ENCODE measurements around the gene TMEM151B. TPM values are rescaled to one million over a fixed set of nuclear protein-coding genes. Genes with fewer than 3 reads are reported as not detected.

Gene TMEM151B
- total RNA-seq, 1 experiment from 2014 or later: 0.04 TPM

DNA sequence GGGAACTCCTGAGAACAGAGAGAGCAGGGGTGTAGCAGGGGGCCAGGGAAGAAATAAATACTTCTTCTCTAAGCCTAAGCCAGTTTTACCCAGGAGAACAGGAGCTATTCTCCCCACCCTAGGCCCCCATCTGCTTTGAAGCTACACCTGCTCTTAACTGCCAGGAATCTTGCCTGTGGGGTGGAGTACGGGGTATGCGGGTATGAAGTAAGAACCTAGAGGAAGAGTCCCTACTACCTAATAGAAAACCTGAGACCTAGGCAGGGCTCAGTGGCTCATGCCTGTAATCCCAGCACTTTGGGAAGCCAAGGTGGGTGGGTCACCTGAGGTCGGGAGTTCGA lies 45.3 kb upstream of the TMEM151B start:
- no peaks in the 10 kb centered on the region; the same call in 1 of the 2 replicates for H3K36me3 ChIP-seq (ENCODE audit: insufficient read depth, low read length)
- peak overlapping the region; percentile 74 for H3K4me3 ChIP-seq (ENCODE audit: low read length)
- no peak overlapping the region for H2AFZ ChIP-seq (ENCODE audit: low read length)
- DNase-seq: no peak
- no peaks in the 10 kb centered on the region for H3K27me3 ChIP-seq (ENCODE audit: low read length)
- peaks cover 39% of the 10 kb centered on the region for H3K79me2 ChIP-seq (ENCODE audit: low read length)
- peak overlapping the region; percentile 84 for H3K9ac ChIP-seq (ENCODE audit: low read length)
- H3K9me2 ChIP-seq (replicated peaks; ENCODE audit: insufficient read depth, low read length): no peaks in the 10 kb centered on the region
- peaks cover 44% of the 10 kb centered on the region for H3K4me1 ChIP-seq (ENCODE audit: low read length)
- peak overlapping the region; percentile 92 for H3K4me2 ChIP-seq (ENCODE audit: low read depth, low read length, poor library complexity, severe bottlenecking)
- no peaks in the 10 kb centered on the region for H4K20me1 ChIP-seq (ENCODE audit: insufficient read depth, low read depth, low read length)
- H3K27ac ChIP-seq (ENCODE audit: low read length): no peak overlapping the region
- no peaks in the 10 kb centered on the region for H3K9me3 ChIP-seq (ENCODE audit: low read length)

- peak overlapping the region; percentile 92 for H3K4me2 ChIP-seq (ENCODE audit: low read depth, low read length, poor library complexity, severe bottlenecking)
- H3K36me3 ChIP-seq (ENCODE audit: insufficient read depth, low read length): no peaks in the 10 kb centered on the region; the same call in 1 of the 2 replicates
- peaks cover 42% of the 10 kb centered on the region for H3K4me1 ChIP-seq (ENCODE audit: low read length)
- no peaks in the 10 kb centered on the region for H3K9me2 ChIP-seq (replicated peaks; ENCODE audit: insufficient read depth, low read length)
- H3K9ac ChIP-seq (ENCODE audit: low read length): peak overlapping the region; percentile 48
- peaks cover 39% of the 10 kb centered on the region for H3K79me2 ChIP-seq (ENCODE audit: low read length)
- H3K4me3 ChIP-seq (ENCODE audit: low read length): peak overlapping the region; percentile 74; the same call in 1 of the 2 replicates
- no peak for DNase-seq
- H4K20me1 ChIP-seq (ENCODE audit: insufficient read depth, low read depth, low read length): no peaks in the 10 kb centered on the region
- no peaks in the 10 kb centered on the region for H3K9me3 ChIP-seq (ENCODE audit: low read length)
- H3K27me3 ChIP-seq (ENCODE audit: low read length): no peaks in the 10 kb centered on the region
- peak overlapping the region; percentile 52 for H3K27ac ChIP-seq (ENCODE audit: low read length)
- no peak overlapping the region for H2AFZ ChIP-seq (ENCODE audit: low read length)
Observed at GRCh38 chr6:44225579-44226325, 44.5 kb upstream of the TMEM151B start.

- H3K9me3 ChIP-seq (ENCODE audit: low read length): no peaks in the 10 kb centered on the region
- no peak overlapping the region for H2AFZ ChIP-seq (ENCODE audit: low read length)
- DNase-seq: no peak
- H3K79me2 ChIP-seq (ENCODE audit: low read length): peaks cover 39% of the 10 kb centered on the region
- H3K27ac ChIP-seq (ENCODE audit: low read length): peak overlapping the region; percentile 52; the same call in 1 of the 2 replicates
- H3K9ac ChIP-seq (ENCODE audit: low read length): peak overlapping the region; percentile 48
- H3K4me3 ChIP-seq (ENCODE audit: low read length): no peak overlapping the region
- peak overlapping the region; percentile 92 for H3K4me2 ChIP-seq (ENCODE audit: low read depth, low read length, poor library complexity, severe bottlenecking)
- no peaks in the 10 kb centered on the region for H3K27me3 ChIP-seq (ENCODE audit: low read length)
- no peaks in the 10 kb centered on the region; the same call in 1 of the 2 replicates for H3K36me3 ChIP-seq (ENCODE audit: insufficient read depth, low read length)
- peaks cover 38% of the 10 kb centered on the region for H3K4me1 ChIP-seq (ENCODE audit: low read length)
- no peaks in the 10 kb centered on the region for H4K20me1 ChIP-seq (ENCODE audit: insufficient read depth, low read depth, low read length)
- no peaks in the 10 kb centered on the region for H3K9me2 ChIP-seq (replicated peaks; ENCODE audit: insufficient read depth, low read length)
Observed at GRCh38 chr6:44226368-44227147, 43.7 kb upstream of the TMEM151B start.

DNA sequence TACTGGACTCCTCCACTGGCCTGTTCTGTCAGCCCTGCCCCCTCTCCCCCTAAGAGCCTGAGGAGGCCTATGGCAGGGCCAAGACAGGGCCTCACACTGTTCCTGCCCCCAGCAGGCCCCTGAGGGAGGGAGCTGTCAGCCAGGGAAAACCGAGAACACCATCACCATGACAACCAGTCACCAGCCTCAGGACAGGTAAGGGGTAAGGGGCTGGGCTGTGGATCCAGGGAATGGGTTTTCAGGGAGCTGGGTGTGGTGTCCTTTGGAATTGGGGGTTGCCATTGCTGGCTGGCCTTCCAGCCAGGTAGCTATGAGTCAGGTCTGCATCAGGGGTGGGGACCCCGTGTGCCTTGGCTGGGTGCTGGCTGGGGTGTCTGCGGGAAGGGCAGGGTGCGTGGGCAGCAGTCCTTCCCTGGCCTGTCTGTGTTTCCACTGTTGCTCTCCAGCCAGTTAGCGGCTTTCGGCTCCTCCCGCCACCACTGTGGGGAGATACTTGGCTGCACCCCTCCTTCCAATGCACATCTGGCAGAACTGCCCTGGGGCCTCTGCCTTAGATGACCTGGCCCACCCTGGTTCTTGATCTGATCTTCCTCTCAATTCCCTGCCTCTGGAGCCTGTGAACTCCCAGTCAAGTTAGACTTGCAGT lies 43.0 kb upstream of the TMEM151B start:
- Histone ChIP-seq H3K27me3 (ENCODE audit: low read length) (no peaks in the 10 kb centered on the region), H3K9me3 (ENCODE audit: low read length) (no peaks in the 10 kb centered on the region), H3K4me3 (ENCODE audit: low read length) (no peak overlapping the region), H3K27ac (ENCODE audit: low read length) (no peak overlapping the region), H3K4me1 (ENCODE audit: low read length) (peaks cover 35% of the 10 kb centered on the region), H3K79me2 (ENCODE audit: low read length) (peaks cover 39% of the 10 kb centered on the region), H2AFZ (ENCODE audit: low read length) (no peak overlapping the region), H3K9me2 (replicated peaks; ENCODE audit: insufficient read depth, low read length) (no peaks in the 10 kb centered on the region), H3K36me3 (ENCODE audit: insufficient read depth, low read length) (no peaks in the 10 kb centered on the region; the same call in 1 of the 2 replicates), H3K9ac (ENCODE audit: low read length) (no peak overlapping the region), H4K20me1 (ENCODE audit: insufficient read depth, low read depth, low read length) (no peaks in the 10 kb centered on the region), H3K4me2 (ENCODE audit: low read depth, low read length, poor library complexity, severe bottlenecking) (no peak overlapping the region)
- no peak for DNase-seq

- Histone ChIP-seq H3K79me2 (ENCODE audit: low read length) (peaks cover 39% of the 10 kb centered on the region), H3K9ac (ENCODE audit: low read length) (no peak overlapping the region), H3K4me3 (ENCODE audit: low read length) (no peak overlapping the region), H3K36me3 (ENCODE audit: insufficient read depth, low read length) (no peaks in the 10 kb centered on the region; the same call in 1 of the 2 replicates), H3K4me1 (ENCODE audit: low read length) (peaks cover 28% of the 10 kb centered on the region), H3K27me3 (ENCODE audit: low read length) (no peaks in the 10 kb centered on the region), H2AFZ (ENCODE audit: low read length) (no peak overlapping the region), H3K4me2 (ENCODE audit: low read depth, low read length, poor library complexity, severe bottlenecking) (no peak overlapping the region), H3K27ac (ENCODE audit: low read length) (no peak overlapping the region), H3K9me3 (ENCODE audit: low read length) (no peaks in the 10 kb centered on the region), H3K9me2 (replicated peaks; ENCODE audit: insufficient read depth, low read length) (no peaks in the 10 kb centered on the region), H4K20me1 (ENCODE audit: insufficient read depth, low read depth, low read length) (no peaks in the 10 kb centered on the region)
- no peak for DNase-seq
Observed at GRCh38 chr6:44228031-44228430, 42.2 kb upstream of the TMEM151B start.

DNA sequence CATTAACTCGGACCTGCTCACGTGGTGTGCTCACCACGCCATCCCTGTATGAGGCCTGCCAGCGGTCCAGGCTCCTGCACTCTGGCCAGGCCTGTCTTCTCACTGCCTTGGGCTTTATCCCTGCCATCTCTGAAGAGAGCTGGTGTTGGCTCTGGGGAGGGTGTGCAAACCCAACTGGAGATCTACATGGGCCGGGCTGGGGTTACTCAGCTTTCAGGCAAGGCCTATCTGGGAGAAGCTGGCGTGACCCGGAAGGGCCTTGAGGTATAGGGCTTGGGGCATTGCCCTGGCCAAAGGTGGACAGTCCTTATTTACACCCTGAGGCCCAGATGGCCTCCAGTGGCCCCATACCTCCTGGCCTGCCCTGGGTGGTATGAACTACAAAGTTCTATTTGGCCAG lies 41.8 kb upstream of the TMEM151B start:
- Histone ChIP-seq H3K27ac (ENCODE audit: low read length) (no peak overlapping the region), H3K4me2 (ENCODE audit: low read depth, low read length, poor library complexity, severe bottlenecking) (no peak overlapping the region), H3K9ac (ENCODE audit: low read length) (no peak overlapping the region), H3K9me3 (ENCODE audit: low read length) (no peaks in the 10 kb centered on the region), H3K27me3 (ENCODE audit: low read length) (no peaks in the 10 kb centered on the region), H3K79me2 (ENCODE audit: low read length) (peaks cover 39% of the 10 kb centered on the region), H4K20me1 (ENCODE audit: insufficient read depth, low read depth, low read length) (no peaks in the 10 kb centered on the region), H3K4me1 (ENCODE audit: low read length) (peaks cover 27% of the 10 kb centered on the region), H3K9me2 (replicated peaks; ENCODE audit: insufficient read depth, low read length) (no peaks in the 10 kb centered on the region), H3K4me3 (ENCODE audit: low read length) (no peak overlapping the region), H2AFZ (ENCODE audit: low read length) (no peak overlapping the region), H3K36me3 (ENCODE audit: insufficient read depth, low read length) (no peaks in the 10 kb centered on the region; the same call in 1 of the 2 replicates)
- no peak for DNase-seq

DNA sequence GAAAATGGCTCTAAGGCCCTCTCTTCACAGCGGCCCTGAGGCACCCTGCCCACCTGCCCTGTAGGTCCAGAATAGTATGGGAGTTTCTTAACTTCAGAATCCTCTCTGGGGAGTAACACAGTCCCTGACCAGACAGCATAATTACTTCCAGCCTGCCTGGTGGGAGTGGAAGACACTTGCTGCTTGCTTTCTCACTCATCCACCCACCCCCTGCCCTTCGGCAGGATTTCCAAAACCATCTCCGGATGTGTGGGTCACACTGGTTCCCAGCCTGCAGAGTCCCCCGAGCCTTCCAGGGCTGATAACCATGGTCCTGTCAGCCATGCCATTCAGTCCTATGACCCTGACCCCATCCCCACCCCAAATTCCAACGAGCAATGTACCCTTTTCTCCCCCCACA lies 41.4 kb upstream of the TMEM151B start:
- Histone ChIP-seq H3K4me2 (ENCODE audit: low read depth, low read length, poor library complexity, severe bottlenecking) (no peak overlapping the region), H3K9me2 (replicated peaks; ENCODE audit: insufficient read depth, low read length) (no peaks in the 10 kb centered on the region), H3K9ac (ENCODE audit: low read length) (no peak overlapping the region), H3K27ac (ENCODE audit: low read length) (no peak overlapping the region), H3K4me1 (ENCODE audit: low read length) (peaks cover 27% of the 10 kb centered on the region), H3K9me3 (ENCODE audit: low read length) (no peaks in the 10 kb centered on the region), H2AFZ (ENCODE audit: low read length) (no peak overlapping the region), H3K4me3 (ENCODE audit: low read length) (no peak overlapping the region), H4K20me1 (ENCODE audit: insufficient read depth, low read depth, low read length) (no peaks in the 10 kb centered on the region), H3K79me2 (ENCODE audit: low read length) (peaks cover 37% of the 10 kb centered on the region), H3K36me3 (ENCODE audit: insufficient read depth, low read length) (no peaks in the 10 kb centered on the region; the same call in 1 of the 2 replicates), H3K27me3 (ENCODE audit: low read length) (no peaks in the 10 kb centered on the region)
- DNase-seq: no peak
